Dedifferentiated amniotic fluid mesenchymal stem cell (primary cell): ENCODE measurements around the gene ZDHHC1.

ENCODE experiments used
- DNase-seq: peaks from one replicate; pipeline ENCODE4 v3.0.0-alpha.2; 2016; ENCODE audit errors: extremely low spot score

ZDHHC1 gene

GRCh38 chr16:67447508-67448076 is 31.3 kb upstream of the ZDHHC1 start:
- DNase-seq: no peak

DNA sequence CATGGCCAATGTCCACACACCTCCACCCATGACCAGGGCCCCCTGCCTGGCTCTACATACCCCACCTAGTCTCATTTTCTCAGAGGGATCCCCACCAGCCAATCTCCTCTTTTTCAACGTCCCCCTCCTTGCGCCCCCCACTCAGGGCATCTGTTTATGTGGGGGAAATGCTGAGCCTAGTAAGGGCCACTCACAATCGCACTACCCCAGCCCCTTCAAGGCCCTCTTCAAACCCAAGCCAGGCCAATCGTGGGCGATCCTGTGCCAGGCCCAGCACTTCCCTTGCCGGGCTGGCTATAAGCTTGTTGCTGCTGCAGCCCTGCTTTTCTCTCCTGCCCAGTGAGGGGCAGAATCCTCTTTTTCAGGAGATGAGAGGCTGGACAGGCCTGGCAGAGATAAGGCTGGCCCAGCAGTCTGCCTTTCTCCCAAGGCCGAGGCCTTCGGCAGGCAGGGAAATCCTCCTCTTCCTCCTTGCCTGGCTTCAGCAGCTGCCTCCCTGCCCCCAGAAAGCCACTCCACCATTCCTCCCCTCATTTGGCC is 30.8 kb upstream of the ZDHHC1 start:
- no peak for DNase-seq

GRCh38 chr16:67445913-67446907 is 29.9 kb upstream of the ZDHHC1 start:
- no peak for DNase-seq

- DNase-seq: no peak
Observed at GRCh38 chr16:67445441-67445912, 29.2 kb upstream of the ZDHHC1 start.

DNA sequence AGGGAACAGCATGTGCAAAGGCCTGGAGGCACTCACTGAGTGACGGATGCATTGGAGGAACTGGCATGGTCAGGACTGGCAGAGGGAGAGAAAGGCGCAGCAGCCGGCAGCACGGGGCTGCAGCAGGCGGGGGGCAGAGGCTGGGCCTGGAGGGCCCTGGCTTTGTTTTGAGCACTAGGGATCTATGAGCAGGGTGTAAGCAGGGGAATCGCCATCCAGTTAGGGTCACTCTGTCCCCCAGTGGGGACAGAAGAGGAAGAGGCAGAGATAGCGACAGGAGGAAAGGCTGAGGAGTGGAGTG is 28.8 kb upstream of the ZDHHC1 start:
- no peak for DNase-seq

DNA sequence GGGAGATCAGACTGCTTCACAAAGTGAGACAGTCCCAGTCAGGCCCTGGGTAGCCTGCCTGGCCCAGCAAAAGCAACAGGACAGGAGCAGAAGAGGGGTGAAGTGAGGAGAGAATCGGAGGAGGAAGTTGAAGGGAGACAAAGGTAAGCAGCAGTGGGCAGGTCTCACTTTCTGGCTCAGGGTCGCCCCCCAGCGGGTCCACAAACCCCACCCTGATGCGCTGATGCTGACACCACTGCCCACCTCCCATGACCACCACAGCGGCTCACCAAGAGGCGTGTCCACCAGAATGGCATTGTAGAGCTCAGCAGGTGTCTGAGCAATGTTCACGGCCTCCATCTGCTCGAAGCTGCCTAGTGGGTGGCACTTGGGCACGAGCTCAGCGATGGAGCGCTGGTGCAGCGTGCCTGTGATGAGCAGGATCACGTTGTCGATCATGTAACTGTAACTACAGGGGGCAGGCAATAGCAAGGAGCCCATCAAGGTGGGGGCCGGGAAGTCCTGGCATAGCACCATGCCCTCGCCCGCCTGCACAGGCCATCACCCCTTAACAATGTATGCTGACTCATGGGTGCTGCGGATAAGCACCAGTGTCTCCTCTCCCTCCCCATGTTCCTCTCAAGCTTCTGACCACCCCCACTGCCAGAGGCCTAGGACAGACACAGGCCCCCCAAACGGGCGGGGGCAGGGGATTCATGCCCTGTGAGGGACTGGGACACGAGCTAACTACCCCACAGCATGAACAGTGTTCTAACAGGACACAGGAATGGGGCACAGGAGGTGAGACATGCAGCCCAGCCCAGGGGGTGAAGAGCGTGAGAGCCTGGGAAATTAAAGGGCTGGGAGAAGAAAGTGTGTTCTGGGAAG is 28.2 kb upstream of the ZDHHC1 start:
- DNase-seq: no peak

DNA sequence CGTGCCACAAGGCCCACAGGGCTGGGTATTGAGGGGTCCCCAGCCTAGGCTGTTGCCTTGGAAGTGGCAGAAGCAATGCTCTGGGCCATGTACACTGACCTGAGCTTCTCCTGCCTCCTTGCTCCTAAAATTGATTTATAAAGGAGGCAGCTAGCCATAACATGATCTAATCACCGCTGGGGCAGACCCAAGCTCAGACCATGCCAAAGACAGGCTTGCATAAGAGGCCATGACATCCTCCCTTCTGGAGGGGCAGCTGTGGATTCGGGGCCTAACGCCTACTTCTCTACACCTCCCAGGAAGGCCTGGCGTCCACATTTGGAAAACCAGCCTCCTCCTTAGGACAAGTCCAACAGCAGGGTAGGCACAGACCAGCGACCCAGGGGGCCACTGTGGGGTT is 27.0 kb upstream of the ZDHHC1 start:
- no peak for DNase-seq

GRCh38 chr16:67442581-67443255 is 26.4 kb upstream of the ZDHHC1 start:
- no peak for DNase-seq

GRCh38 chr16:67441907-67442306 is 25.6 kb upstream of the ZDHHC1 start:
- DNase-seq: no peak

- DNase-seq: no peak
Observed at GRCh38 chr16:67441271-67441753, 25.0 kb upstream of the ZDHHC1 start.

DNA sequence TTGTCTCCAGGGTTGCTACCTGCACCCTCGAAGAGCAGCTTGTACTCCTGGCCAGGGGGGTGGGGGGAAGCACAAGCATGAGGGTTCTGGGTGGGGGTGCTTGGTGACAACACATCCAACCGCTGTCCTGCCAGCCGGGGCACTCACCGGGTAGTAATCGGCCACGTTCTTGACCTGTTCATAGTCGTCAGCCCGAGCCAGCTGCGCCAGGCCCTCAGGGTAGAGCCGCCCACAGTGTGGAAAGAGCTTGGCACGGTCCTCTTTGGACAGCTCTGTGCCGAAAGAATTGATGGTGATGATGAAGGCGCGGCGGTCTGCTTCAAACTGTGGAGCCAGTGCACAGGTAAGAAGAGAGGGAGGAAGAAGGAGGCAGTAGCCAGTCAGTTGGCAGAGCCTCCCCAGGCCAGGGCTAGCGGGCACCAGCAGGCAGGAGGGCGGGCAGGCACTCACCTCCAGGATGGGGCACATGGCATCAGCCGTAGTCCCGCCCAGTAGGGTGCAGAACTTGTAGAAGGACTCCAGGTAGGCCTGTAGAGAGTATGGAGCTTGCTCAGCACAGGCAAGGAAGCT is 22.6 kb upstream of the ZDHHC1 start:
- no peak for DNase-seq

DNA sequence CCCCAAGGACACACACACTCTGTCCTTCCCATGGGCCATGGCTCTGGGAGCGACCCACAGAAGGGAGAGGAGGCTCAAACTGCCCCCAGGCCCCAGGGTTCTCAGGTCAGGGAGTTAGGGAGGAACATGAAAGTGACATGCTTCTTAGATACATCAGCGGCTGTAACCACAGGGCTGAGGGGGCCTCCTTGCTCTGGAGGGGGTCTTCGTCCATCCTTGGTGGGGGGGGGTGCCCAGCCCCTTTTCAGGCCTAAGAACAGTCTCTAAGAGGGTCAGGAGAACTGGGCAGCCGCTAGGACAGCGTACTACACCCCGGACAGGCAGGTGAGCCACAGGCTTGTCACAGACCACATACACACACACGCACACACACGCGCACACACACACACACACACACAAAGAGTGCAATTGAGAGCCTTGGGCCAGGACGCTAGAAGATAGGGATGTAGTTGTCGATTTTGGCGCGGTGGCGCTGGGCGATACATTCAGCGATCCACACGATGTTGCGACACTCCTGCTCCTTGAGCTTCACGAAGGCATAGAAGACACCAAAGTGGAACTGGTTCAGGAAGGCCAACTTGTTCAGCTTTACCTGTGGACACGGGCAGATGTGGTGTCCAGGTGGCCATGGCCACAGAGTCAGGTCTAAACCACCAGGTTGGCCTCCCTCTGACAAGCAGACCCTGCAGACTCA is 22.0 kb upstream of the ZDHHC1 start:
- no peak for DNase-seq

DNA sequence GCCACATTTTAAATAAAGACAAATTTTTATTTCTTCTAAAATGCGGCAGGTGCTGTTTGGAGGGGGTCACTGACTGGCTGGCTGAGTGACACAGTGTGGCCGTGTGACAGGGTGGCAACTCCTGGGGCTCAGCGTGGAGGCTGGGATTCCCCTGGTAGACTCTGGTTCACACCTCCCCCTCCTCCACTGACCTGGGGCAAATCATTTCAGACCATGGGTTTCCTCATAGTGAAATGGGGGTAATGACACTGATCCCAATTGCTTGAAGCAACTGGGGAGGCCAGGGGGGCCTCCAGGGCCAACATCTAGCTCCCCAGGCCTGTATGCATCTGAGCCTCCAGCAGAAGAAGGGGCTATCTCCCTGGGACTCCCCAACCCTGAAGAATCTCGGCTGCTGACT is 21.2 kb upstream of the ZDHHC1 start:
- DNase-seq: no peak

DNA sequence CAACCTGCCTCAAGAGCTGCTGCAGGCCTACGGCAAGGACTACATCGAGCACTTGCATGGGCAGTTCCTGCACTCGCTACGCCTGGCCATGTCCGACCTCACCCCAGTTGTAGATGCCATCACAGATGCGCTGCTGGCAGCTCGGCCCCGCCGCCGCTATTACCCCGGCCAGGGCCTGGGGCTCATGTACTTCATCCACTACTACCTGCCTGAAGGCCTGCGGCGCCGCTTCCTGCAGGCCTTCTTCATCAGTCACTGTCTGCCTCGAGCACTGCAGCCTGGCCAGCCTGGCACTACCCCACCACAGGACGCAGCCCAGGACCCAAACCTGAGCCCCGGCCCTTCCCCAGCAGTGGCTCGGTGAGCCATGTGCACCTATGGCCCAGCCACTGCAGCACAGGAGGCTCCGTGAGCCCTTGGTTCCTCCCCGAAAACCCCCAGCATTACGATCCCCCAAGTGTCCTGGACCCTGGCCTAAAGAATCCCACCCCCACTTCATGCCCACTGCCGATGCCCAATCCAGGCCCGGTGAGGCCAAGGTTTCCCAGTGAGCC is 20.4 kb upstream of the ZDHHC1 start:
- DNase-seq: no peak

DNA sequence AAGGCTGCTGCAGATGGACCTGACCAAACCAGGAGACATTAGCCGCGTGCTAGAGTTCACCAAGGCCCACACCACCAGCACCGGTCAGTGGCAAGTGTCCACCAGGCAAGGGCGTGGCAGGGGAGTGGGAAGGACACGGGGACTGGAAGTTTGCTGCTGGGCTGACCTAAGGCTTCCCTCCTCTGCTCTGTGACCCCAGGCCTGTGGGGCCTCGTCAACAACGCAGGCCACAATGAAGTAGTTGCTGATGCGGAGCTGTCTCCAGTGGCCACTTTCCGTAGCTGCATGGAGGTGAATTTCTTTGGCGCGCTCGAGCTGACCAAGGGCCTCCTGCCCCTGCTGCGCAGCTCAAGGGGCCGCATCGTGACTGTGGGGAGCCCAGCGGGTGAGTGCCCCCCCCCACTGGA is 19.5 kb upstream of the ZDHHC1 start:
- DNase-seq: no peak

GRCh38 chr16:67433131-67433719 is 16.9 kb upstream of the ZDHHC1 start:
- DNase-seq: no peak

DNA sequence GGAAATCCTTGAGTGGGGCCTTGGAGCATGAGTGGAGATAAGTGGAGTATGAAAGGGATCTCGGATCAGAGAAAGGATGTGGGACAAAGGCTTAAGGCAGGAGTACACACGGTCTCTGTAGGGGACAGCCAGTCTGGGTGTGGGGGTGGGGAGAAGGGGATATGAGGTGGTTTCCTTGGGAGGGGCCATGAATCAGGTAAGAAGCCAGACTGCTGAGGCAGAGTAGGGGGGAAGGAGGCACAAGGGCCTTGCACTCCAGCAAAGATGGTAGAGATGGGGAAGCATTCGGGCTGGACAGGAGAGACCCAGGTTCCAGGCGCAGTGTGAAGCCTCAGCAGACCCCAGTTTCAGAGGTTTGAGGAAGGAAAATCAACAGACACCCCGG is 16.2 kb upstream of the ZDHHC1 start:
- DNase-seq: no peak

DNA sequence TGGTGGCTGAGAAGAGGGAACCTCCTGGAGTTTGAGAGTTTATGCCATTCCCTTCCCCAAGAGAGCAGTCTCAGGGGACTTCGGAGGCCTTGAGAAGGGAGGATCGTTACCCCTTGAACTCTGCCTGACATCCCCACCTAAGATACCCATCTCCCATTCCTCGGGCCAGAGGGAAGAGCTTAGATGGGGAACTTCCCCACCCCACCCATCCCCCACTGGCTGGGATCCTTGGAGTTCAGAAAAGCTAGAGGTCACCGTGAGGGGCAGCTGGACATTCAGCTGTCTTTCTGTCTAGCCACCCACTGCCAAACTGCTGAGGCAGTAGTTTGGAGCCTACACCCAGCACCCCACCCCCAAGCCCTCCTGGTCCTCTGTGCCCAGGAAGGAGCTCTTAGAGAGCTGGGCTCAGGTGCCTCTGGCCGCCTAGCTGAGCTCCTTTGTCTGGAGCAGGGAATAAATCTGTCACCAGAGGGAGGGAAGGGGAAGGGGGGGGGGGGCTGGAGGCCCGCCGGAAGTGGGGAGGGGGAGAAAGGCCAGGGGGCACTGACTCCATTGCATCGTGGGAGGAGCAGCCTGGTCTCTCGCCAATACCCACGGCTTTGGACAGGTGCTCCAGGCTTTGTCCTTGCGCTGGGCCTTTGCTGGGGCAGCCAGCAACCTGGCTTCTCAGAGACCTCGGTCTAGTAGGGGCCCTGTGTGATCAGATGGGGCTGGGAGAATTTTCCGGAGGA is 15.7 kb upstream of the ZDHHC1 start:
- no peak for DNase-seq
